K562 (cell line): Measurements from ENCODE around the gene SRMS. TPM values are rescaled to one million over a fixed set of nuclear protein-coding genes. Genes with fewer than 3 reads are reported as not detected.
A peak's percentile ranks its signal among the peaks of the same experiment; 100 is the strongest.

Experiments
- ATAC-seq: fragments of 200-7000 bp; cut with Tn5 transposase; 3 replicates; pipeline ENCODE4 v1.9.1; 2020; ENCODE audit warnings: moderate library complexity
- BruUV-seq: library from RNA; stranded (reverse); fragments of 400-500 nt; replicated peaks from 2 replicates; lab custom pipeline; 2021; lab: Mats Ljungman, UMichigan
- CTCF ChIA-PET: fragments of 300-600 bp; formaldehyde crosslinking; extraction: SDS; loops from one replicate; lab custom pipeline; 2021; ENCODE audit warnings: low intra/inter-chr PET ratio; lab: Yijun Ruan, JAX
- POLR2A ChIA-PET: fragments of 300-600, 350-650 bp; sonication (Branson Sonifier 250); formaldehyde crosslinking; extraction: SDS; loops from one replicate; lab custom pipeline; 2021; ENCODE audit warnings: antibody characterized with exemption, inconsistent platforms; lab: Yijun Ruan, JAX
- DNase-seq, 4 experiments: peaks; one replicate each; pipeline versions ENCODE4 v3.0.0 to v3.0.0-alpha.2; 2011 to 2018; ENCODE audit warnings: low spot score in 3 of 4, mixed read lengths in 3 of 4; ENCODE audit errors: extremely low read depth in 1 of 4
- FAIRE-seq: peaks from 2 replicates; lab custom pipeline; 2011; peaks lifted over from hg19 to GRCh38; lab: Jason Lieb, UNC
- H2AFZ ChIP-seq: 2 replicates; pipeline ENCODE4 v1.6.0; 2011; ENCODE audit warnings: low read depth, low read length, control low read depth, inconsistent platforms
- H3K27ac ChIP-seq: fragments of 200-600 bp; 3 replicates; pipeline ENCODE4 v1.8.0; 2011; ENCODE audit warnings: low read depth, mild to moderate bottlenecking, control low read depth, inconsistent platforms, low read length, moderate library complexity, mixed read lengths; ENCODE audit errors: extremely low read depth
- H3K27me3 ChIP-seq, 2 experiments: fragments of 300-600 bp in 1 of 2; 2 replicates in 1 of 2; 3 replicates in 1 of 2; pipeline versions ENCODE4 v1.6.0 to v1.8.0; 2011; ENCODE audit warnings: inconsistent platforms in 2 of 2, low read length in 2 of 2, mild to moderate bottlenecking in 1 of 2, mixed read lengths in 1 of 2, moderate library complexity in 1 of 2; ENCODE audit not compliant: control insufficient read depth in 2 of 2, insufficient read depth in 2 of 2
- H3K36me3 ChIP-seq: fragments of 300-600 bp; 3 replicates; pipeline ENCODE4 v1.8.0; 2011; ENCODE audit warnings: mild to moderate bottlenecking, low read length, inconsistent platforms; ENCODE audit not compliant: control insufficient read depth, insufficient read depth
- H3K4me1 ChIP-seq, 2 experiments: fragments of 200-600 bp in 1 of 2; replicated peaks in 1 of 2; 2 replicates in 1 of 2; 3 replicates in 1 of 2; pipeline versions ENCODE4 v1.5.1 to v1.8.0; 2011; ENCODE audit warnings: inconsistent platforms in 2 of 2, low read length in 2 of 2, mild to moderate bottlenecking in 1 of 2, mixed read lengths in 1 of 2, moderate library complexity in 1 of 2; ENCODE audit not compliant: control insufficient read depth in 2 of 2, insufficient read depth in 2 of 2
- H3K4me2 ChIP-seq: 2 replicates; pipeline ENCODE4 v1.6.1; 2011; ENCODE audit warnings: low read length, control low read depth, inconsistent platforms, mixed read lengths; ENCODE audit not compliant: insufficient read depth
- H3K4me3 ChIP-seq: fragments of 200-600 bp; sonication (generic), shearing (Covaris generic); 2 replicates; pipeline ENCODE4 v1.5.1; 2016; ENCODE audit warnings: control low read depth, inconsistent platforms
- H3K79me2 ChIP-seq: fragments of 200-600 bp; 3 replicates; pipeline ENCODE4 v1.8.0; 2011; ENCODE audit warnings: low read length, inconsistent platforms; ENCODE audit not compliant: control insufficient read depth, insufficient read depth
- H3K9ac ChIP-seq, 2 experiments: 2 replicates each; pipeline versions ENCODE4 v1.6.0 to v1.6.1; 2011; ENCODE audit warnings: low read depth in 2 of 2, low read length in 2 of 2, control low read depth in 1 of 2, inconsistent platforms in 1 of 2, mild to moderate bottlenecking in 1 of 2, mixed read lengths in 1 of 2; ENCODE audit not compliant: insufficient read depth in 1 of 2
- H3K9me1 ChIP-seq: one replicate; pipeline ENCODE4 v1.6.0; 2011; ENCODE audit warnings: inconsistent platforms, mild to moderate bottlenecking, low read length, moderate library complexity; ENCODE audit not compliant: control insufficient read depth, insufficient read depth
- H3K9me3 ChIP-seq: replicated peaks from 2 replicates; pipeline ENCODE4 v1.5.1; 2011; ENCODE audit warnings: low read depth, low read length, inconsistent platforms; ENCODE audit not compliant: control insufficient read depth, insufficient read depth
- H4K20me1 ChIP-seq: replicated peaks from 2 replicates; pipeline ENCODE4 v1.6.1; 2011; ENCODE audit warnings: low read length, inconsistent platforms, mixed read lengths; ENCODE audit not compliant: control insufficient read depth, insufficient read depth
- ID3 ChIP-seq, 2 experiments: fragments of 250-450 bp in 1 of 2; fragments of 450-650 bp in 1 of 2; sonication (Bioruptor Pico) in 1 of 2; IDR thresholded peaks; 2 replicates each; pipeline versions ENCODE4 v1.6.1 to v1.8.0; 2016 to 2021; ENCODE audit warnings: mild to moderate bottlenecking in 2 of 2, moderate library complexity in 2 of 2, missing compliant biosample characterization in 1 of 2, missing genetic modification characterization in 1 of 2
- MAFF ChIP-seq: IDR thresholded peaks from 2 replicates; pipeline ENCODE4 v1.6.1; 2012; ENCODE audit warnings: low read length, improper control_type of control experiment
- NFIC ChIP-seq: fragments of 450-650 bp; IDR thresholded peaks from 2 replicates; pipeline ENCODE4 v1.6.1; 2017; ENCODE audit warnings: mild to moderate bottlenecking, inconsistent platforms
- NR2C1 ChIP-seq, 2 experiments: fragments of 450-650 bp; IDR thresholded peaks; 2 replicates each; pipeline ENCODE4 v1.6.1; 2017; ENCODE audit warnings: mild to moderate bottlenecking in 2 of 2, antibody characterized with exemption in 1 of 2, inconsistent platforms in 1 of 2, missing compliant biosample characterization in 1 of 2, missing genetic modification characterization in 1 of 2
- POLR2G ChIP-seq: fragments of 200-400 bp; formaldehyde crosslinking; IDR thresholded peaks from 2 replicates; pipeline ENCODE4 v1.6.1; 2017; ENCODE audit warnings: low read depth, mild to moderate bottlenecking, antibody characterized with exemption, low read length, moderate library complexity
- ZBTB33 ChIP-seq: sonication (generic); formaldehyde crosslinking; IDR thresholded peaks from 2 replicates; pipeline ENCODE4 v1.8.1; 2023; ENCODE audit warnings: mild to moderate bottlenecking, missing genetic modification reagents
- WGBS: fragments of 100-300 bp; shearing (Covaris generic); methylation state at CpG from one replicate; pipeline ENCODE4 v1.1.6; 2016; ENCODE audit warnings: low coverage, mixed read lengths; ENCODE audit not compliant: insufficient coverage; ENCODE audit errors: missing lambda C conversion rate; 5-methylcytosine and 5-hydroxymethylcytosine counted together
- in situ Hi-C: fragments of 300-500 bp; cut with MboI; formaldehyde crosslinking; loops from 4 replicates; pipeline ENCODE4 v1.15.0; 2018; ENCODE audit warnings: inconsistent platforms, mixed read lengths
- intact Hi-C: fragments of 100-400 bp; cut with micrococcal nuclease; formaldehyde crosslinking; loops from 2 replicates; pipeline ENCODE4 v1.14.2; 2022
- polyA plus RNA-seq, 8 experiments: library from polyadenylated mRNA; depleted of rRNA in 4 of 8; stranded (reverse) in 5 of 8; unstranded in 3 of 8; fragments of >200 nt; fragmentation: Nextera tagmentation in 2 of 8; fragmentation: Illumina TruSeq in 1 of 8; extraction: Ambion mirVana in 2 of 8; extraction: Trizol in 1 of 8; gene quantifications; 2 replicates each; pipeline versions ENCODE4 v1.2.1 to v1.2.3, GENCODE V29; 2011 to 2014; ENCODE audit warnings: inconsistent platforms in 1 of 8, missing spikeins in 1 of 8
- total RNA-seq, 7 experiments: library from RNA; depleted of rRNA in 6 of 7; stranded (reverse); fragments of >200 nt in 6 of 7; fragmentation: Illumina TruSeq in 2 of 7; extraction: Trizol in 2 of 7; gene quantifications; 2 replicates each; pipeline versions ENCODE4 v1.2.1 to v1.2.3, GENCODE V29; 2011 to 2021; ENCODE audit warnings: low replicate concordance in 1 of 7

The SRMS gene
- total and polyA plus RNA-seq, 9 of the 15 experiments (the other 6 are each of a cell fraction or from before 2014, with no cell fraction given) = 0.07 TPM; not detected in 8

- H2AFZ ChIP-seq = no peak overlapping the region
- H3K9ac ChIP-seq = no peak overlapping the region
- no peaks in the 10 kb centered on the region for H3K79me2 ChIP-seq
- no peaks in the 10 kb centered on the region for H3K9me1 ChIP-seq
- 48% methylated on average over 38 of the region's 61 CpGs for WGBS
- ChIA-PET CTCF (no interaction called here), POLR2A (interaction anchor here (0.6 to 1.9 kb wide), 4 partner anchors 8 to 62 kb away, joined by 3 to 9 read pairs (median 4); partner anchors contain the start of gene GMEB2)
- peaks cover 0 to 91% of the 10 kb centered on the region in 2 experiments; a peak in 3 of 5 replicates for H3K4me1 ChIP-seq
- H3K27me3 ChIP-seq = peaks cover 0 to 24% of the 10 kb centered on the region in 2 experiments; a peak in 2 of 5 replicates
- intact Hi-C loops (no loop called here), in situ Hi-C loops (no loop called here)
- no peak overlapping the region for H3K27ac ChIP-seq
- no peaks in the 10 kb centered on the region for H3K36me3 ChIP-seq
- ATAC-seq (no peak), DNase-seq (no peak), FAIRE-seq (no peak)
- H3K4me3 ChIP-seq = no peak overlapping the region
- TF ChIP-seq NFIC = peak; percentile 69
- peak; percentile 77 for TF ChIP-seq ZBTB33
- no peak for TF ChIP-seq ID3 (CRISPR knock-in tag; IDR thresholded peaks at IDR 0.05)
- TF ChIP-seq ID3 (tag; IDR thresholded peaks at IDR 0.05) = no peak
- no peak for TF ChIP-seq NR2C1 (IDR thresholded peaks at IDR 0.05)
- no peak for TF ChIP-seq NR2C1 (tag; IDR thresholded peaks at IDR 0.05)
- TF ChIP-seq MAFF = no peak
- peak; percentile 26 for TF ChIP-seq POLR2G
- no peaks in the 10 kb centered on the region for H3K9me3 ChIP-seq
- no peaks in the 10 kb centered on the region for H4K20me1 ChIP-seq
- BruUV-seq = no TSS peak
- H3K4me2 ChIP-seq = no peak overlapping the region
These were observed 17.6 kb upstream of the SRMS start for GRCh38 chr20:63565021-63565698.
